ENCODE results near the gene ATP11A. TPM values are rescaled to one million over a fixed set of nuclear protein-coding genes. Genes with fewer than 3 reads are reported as not detected.
"Not testable (repeated sequence)": the region's sequence is repeated elsewhere in the genome, so short reads cannot be mapped to it uniquely, and the experiment has no call there.

ATP11A gene
- total RNA-seq, 1 donor from 2014 or later = 70.9 TPM

DNA sequence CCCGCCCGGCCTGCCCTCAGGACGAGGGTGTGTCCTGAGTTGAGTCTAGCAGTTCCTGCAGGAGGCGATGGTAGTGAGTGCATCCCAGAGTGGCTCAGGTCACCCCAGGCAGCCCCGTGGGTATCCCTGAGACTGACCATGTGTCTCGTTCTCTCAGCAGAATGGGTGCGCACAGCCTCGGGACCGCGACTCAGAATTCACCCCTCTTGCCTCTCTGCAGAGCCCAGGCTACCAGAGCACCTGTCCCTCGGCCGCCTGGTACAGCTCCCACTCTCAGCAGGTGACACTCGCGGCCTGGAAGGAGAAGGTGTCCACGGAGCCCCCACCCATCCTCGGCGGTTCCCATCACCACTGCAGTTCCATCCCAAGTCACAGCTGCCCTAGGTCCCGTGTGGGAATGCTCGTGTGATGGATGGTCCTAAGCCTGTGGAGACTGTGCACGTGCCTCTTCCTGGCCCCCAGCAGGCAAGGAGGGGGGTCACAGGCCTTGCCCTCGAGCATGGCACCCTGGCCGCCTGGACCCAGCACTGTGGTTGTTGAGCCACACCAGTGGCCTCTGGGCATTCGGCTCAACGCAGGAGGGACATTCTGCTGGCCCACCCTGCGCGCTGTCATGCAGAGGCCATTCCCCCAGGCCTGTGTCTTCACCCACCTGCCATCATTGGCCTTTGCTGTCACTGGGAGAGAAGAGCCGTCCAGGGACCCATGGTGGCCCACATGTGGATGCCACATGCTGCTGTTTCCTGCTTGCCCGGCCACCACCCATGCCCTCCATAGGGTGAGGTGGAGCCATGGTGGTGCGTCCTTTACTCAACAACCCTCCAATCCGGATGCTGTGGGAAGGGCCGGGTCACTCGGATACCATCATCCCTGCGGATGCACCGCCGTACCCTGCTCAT, 192.1 kb downstream of the ATP11A start:
- Mint-ChIP-seq H3K4me1 (ENCODE audit: unreplicated experiment) (no peaks in the 10 kb centered on the region), H3K27me3 (no peaks in the 10 kb centered on the region), H3K27ac (no peak overlapping the region), H3K36me3 (peaks cover 3% of the 10 kb centered on the region), H3K4me3 (no peak overlapping the region), H3K9me3 (no peaks in the 10 kb centered on the region)
- DNase-seq (ENCODE audit: extremely low spot score, unreplicated experiment) = no peak
- TF ChIP-seq, protein P1, sequence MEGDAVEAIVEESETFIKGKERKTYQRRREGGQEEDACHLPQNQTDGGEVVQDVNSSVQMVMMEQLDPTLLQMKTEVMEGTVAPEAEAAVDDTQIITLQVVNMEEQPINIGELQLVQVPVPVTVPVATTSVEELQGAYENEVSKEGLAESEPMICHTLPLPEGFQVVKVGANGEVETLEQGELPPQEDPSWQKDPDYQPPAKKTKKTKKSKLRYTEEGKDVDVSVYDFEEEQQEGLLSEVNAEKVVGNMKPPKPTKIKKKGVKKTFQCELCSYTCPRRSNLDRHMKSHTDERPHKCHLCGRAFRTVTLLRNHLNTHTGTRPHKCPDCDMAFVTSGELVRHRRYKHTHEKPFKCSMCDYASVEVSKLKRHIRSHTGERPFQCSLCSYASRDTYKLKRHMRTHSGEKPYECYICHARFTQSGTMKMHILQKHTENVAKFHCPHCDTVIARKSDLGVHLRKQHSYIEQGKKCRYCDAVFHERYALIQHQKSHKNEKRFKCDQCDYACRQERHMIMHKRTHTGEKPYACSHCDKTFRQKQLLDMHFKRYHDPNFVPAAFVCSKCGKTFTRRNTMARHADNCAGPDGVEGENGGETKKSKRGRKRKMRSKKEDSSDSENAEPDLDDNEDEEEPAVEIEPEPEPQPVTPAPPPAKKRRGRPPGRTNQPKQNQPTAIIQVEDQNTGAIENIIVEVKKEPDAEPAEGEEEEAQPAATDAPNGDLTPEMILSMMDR (conservative IDR thresholded peaks at IDR 0.05) = no peak

DNA sequence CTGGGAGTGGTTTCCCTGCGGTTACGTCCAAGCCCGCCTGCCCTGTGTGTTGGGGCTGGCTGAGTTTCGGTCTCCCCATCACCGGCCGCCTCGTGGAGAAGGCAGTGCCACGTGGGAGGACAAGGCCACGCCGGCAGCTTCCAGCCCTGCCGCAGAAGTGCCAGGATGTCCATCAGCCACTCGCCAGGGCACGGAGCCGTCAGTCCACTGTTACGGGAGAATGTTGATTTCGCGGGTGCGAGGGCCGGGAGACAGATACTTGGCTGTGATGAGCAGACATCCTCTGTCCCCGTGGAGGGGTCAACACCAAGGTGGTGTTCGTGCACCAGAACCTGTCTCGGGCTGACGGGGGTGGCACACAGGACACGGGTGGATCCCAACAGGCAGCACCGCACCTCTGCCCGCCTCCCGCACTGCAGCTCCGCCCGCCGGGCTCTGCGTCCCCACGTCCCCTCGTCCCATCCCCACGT, 192.8 kb downstream of the ATP11A start:
- H3K9me3 Mint-ChIP-seq = no peaks in the 10 kb centered on the region
- H3K4me1 Mint-ChIP-seq (ENCODE audit: unreplicated experiment) = no peaks in the 10 kb centered on the region
- TF ChIP-seq, protein P1 (conservative IDR thresholded peaks at IDR 0.05) = no peak
- no peak overlapping the region for H3K27ac Mint-ChIP-seq
- H3K27me3 Mint-ChIP-seq = no peaks in the 10 kb centered on the region
- no peak overlapping the region for H3K4me3 Mint-ChIP-seq
- DNase-seq (ENCODE audit: extremely low spot score, unreplicated experiment) = no peak
- H3K36me3 Mint-ChIP-seq = peaks cover 3% of the 10 kb centered on the region

DNA sequence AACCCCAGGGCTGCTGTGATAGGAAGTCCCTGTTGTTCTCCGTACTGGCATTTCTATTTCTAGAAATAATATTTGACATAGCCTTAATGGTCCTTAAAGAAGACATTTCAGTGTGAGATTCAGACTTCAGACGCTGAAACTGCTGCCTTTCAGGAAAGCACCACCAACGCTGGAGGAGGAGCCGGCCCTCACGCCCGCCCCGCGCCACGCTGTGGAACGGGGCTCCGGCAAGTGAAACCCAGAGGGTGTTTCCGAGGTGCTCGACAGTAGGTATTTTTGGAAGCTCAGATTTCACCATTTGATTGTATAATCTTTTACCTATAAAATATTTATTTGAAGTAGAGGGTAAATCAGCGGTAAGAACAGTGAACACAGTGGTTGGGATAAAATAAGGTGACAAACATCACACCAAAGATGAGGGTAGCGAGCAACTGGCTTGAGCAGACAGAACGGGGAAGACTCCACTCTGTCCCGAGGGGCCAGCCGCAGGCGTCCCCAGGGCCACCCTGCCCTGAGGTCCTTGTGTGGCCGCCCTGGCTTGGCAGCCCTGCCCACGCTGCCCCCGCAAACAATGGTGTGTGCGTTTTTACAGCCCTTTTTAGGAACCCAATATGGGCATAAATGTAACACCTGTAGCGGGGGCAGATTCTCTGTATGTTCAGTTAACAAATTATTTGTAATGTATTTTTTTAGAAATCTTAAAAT, 193.6 kb downstream of the ATP11A start:
- Mint-ChIP-seq H3K27me3 (no peaks in the 10 kb centered on the region), H3K4me1 (ENCODE audit: unreplicated experiment) (no peaks in the 10 kb centered on the region), H3K4me3 (no peak overlapping the region), H3K9me3 (no peaks in the 10 kb centered on the region), H3K36me3 (no peaks in the 10 kb centered on the region), H3K27ac (no peak overlapping the region)
- TF ChIP-seq, protein P1 (conservative IDR thresholded peaks at IDR 0.05) = no peak
- DNase-seq (ENCODE audit: extremely low spot score, unreplicated experiment) = no peak

DNA sequence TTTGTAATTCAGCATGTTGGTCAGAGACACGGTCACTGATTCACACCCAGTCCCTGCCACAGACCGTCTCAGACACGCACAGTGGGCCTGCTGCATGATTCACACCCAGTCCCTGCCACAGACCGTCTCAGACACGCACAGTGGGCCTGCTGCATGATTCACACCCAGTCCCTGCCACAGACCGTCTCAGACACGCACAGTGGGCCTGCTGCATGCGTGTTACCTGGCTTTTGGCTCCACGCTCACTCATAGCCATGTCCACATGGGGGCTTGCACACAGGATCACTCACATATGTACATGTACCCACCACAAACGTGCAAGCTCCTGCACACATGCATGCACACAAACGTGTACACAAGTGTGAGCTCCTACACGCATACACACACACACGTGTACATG, 194.9 kb downstream of the ATP11A start:
- H3K36me3 Mint-ChIP-seq = not testable (repeated sequence)

DNA sequence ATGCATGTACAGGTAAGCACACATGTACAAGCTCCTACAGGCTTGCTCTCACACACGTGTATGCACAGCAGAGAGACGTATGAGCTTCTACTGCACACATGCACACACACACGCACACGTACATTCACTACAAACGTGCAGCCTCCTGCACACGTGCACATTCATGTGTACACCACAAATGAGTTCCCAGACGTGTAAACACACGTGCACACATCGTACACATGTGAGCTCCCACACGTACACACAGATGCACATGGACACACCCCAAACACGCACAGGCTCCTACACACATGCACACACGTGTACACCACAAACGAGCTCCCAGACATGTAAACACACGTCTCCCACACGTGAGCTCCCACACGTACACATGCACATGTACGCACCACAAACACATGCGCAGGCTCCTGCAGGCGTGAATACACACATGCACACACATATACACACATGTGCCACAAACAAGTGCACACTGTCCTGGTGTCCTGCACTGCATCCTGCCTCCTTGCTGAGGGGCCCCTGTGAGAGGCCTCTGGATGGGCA, 195.5 kb downstream of the ATP11A start:
- TF ChIP-seq, protein P1 (conservative IDR thresholded peaks at IDR 0.05) = no peak
- no peak overlapping the region for H3K4me3 Mint-ChIP-seq
- no peaks in the 10 kb centered on the region for H3K9me3 Mint-ChIP-seq
- no peaks in the 10 kb centered on the region for H3K36me3 Mint-ChIP-seq
- DNase-seq (ENCODE audit: extremely low spot score, unreplicated experiment) = no peak
- no peaks in the 10 kb centered on the region for H3K4me1 Mint-ChIP-seq (ENCODE audit: unreplicated experiment)
- H3K27me3 Mint-ChIP-seq = peaks cover under 1% of the 10 kb centered on the region
- no peak overlapping the region for H3K27ac Mint-ChIP-seq

More for the DNA sequence above, 194.9 kb downstream of the ATP11A start:
- not testable (repeated sequence) for DNase-seq (ENCODE audit: extremely low spot score, unreplicated experiment); H3K27ac Mint-ChIP-seq; H3K27me3 Mint-ChIP-seq; H3K4me1 Mint-ChIP-seq (ENCODE audit: unreplicated experiment); H3K4me3 Mint-ChIP-seq; H3K9me3 Mint-ChIP-seq
